ENCODE measurements around the gene GALR1.

The GALR1 gene

DNA sequence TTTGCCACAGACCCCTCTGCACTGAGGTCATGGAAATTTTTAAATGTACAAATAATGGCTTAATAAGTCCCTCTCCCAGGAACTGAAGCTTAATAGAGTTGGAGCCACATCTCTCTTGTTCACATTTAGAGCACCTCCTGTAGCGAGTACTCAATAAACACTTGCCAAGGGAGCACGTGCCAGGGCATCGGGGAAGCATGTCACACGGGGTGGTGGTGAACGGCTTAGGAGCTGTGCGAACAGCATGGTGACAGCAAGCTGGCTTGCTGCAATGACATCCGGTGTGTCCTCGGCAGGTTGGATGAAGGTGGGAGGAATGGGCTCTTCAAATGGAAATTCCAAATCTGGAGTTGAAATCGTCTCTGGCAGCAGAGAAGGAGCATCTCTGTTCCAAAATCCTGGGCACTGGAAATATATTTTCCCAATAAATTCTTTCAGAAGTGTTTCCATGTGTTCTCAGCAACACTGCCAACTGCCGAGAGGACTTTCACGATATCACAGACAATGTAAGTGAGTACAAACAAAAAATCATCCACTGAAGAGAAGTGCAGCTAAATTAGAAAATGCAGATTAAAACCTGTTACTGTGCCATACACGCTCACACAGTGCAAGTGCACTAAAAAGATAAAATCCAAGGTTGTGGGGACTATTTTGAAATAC, 74.1 kb downstream of the GALR1 start:
- no peaks in the 10 kb centered on the region for H3K79me2 ChIP-seq (ENCODE audit: insufficient read depth, low read length)
- no peaks in the 10 kb centered on the region for H3K9me3 ChIP-seq (ENCODE audit: insufficient read depth, low read length, severe bottlenecking)
- H3K4me1 ChIP-seq (ENCODE audit: insufficient read depth, low read length), result no peaks in the 10 kb centered on the region
- no peak overlapping the region for H3K9ac ChIP-seq (ENCODE audit: low read depth, low read length)
- no peaks in the 10 kb centered on the region for H3K27me3 ChIP-seq (ENCODE audit: insufficient read depth, low read length, poor library complexity)
- no peaks in the 10 kb centered on the region for H4K20me1 ChIP-seq (ENCODE audit: insufficient read depth, low read length)
- no peak overlapping the region for H2AFZ ChIP-seq (ENCODE audit: low read depth, low read length)
- H3K36me3 ChIP-seq (ENCODE audit: insufficient read depth, low read length), result no peaks in the 10 kb centered on the region
- H3K27ac ChIP-seq (ENCODE audit: low read length), result no peak overlapping the region
- no peak overlapping the region for H3K4me2 ChIP-seq (ENCODE audit: insufficient read depth, low read length)
- ATAC-seq (ENCODE audit: insufficient read depth, low read depth) (no peak), DNase-seq (no peak)
- no peak for TF ChIP-seq EZH2 (IDR thresholded peaks at IDR 0.05; ENCODE audit: borderline replicate concordance, low read depth, low read length, severe bottlenecking)
- TF ChIP-seq, protein P1, sequence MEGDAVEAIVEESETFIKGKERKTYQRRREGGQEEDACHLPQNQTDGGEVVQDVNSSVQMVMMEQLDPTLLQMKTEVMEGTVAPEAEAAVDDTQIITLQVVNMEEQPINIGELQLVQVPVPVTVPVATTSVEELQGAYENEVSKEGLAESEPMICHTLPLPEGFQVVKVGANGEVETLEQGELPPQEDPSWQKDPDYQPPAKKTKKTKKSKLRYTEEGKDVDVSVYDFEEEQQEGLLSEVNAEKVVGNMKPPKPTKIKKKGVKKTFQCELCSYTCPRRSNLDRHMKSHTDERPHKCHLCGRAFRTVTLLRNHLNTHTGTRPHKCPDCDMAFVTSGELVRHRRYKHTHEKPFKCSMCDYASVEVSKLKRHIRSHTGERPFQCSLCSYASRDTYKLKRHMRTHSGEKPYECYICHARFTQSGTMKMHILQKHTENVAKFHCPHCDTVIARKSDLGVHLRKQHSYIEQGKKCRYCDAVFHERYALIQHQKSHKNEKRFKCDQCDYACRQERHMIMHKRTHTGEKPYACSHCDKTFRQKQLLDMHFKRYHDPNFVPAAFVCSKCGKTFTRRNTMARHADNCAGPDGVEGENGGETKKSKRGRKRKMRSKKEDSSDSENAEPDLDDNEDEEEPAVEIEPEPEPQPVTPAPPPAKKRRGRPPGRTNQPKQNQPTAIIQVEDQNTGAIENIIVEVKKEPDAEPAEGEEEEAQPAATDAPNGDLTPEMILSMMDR (IDR thresholded peaks at IDR 0.05; ENCODE audit: borderline replicate concordance, extremely low read depth, low read length, poor library complexity, severe bottlenecking), result no peak
- H3K4me3 ChIP-seq (ENCODE audit: low read depth in 1 of 2, low read length in 2 of 2), result no peak overlapping the region
